Stimulated activated naive B cell treated with anti-CD40 and anti-IgM and Interleukin-4, amounts not matched to agents 10 μg/mL and 1 μg/mL and 100 μg/mL, for 72 hours (primary cell): ENCODE data around the gene CHPF2.

Experiments
- ATAC-seq, 2 donors: fragments of 150-1000 bp; cut with Tn5 transposase; replicated peaks; 2 replicates each; pipeline ENCODE4 v1.10.0; 2021; ENCODE audit warnings: moderate library complexity in 1 of 2
- DNase-seq: peaks from one replicate; pipeline ENCODE4 v3.0.0; 2021
- H3K27ac Mint-ChIP-seq: one replicate; pipeline ENCODE4 v1.8.0; 2022; ENCODE audit warnings: mild to moderate bottlenecking, mixed read lengths
- H3K27me3 Mint-ChIP-seq, 2 donors: one replicate each; pipeline ENCODE4 v1.8.0; 2022; ENCODE audit warnings: mixed read lengths in 2 of 2
- H3K36me3 Mint-ChIP-seq, 2 donors: one replicate each; pipeline ENCODE4 v1.8.0; 2022; ENCODE audit warnings: mixed read lengths in 2 of 2, mild to moderate bottlenecking in 1 of 2
- H3K4me1 Mint-ChIP-seq, 2 donors: one replicate each; pipeline ENCODE4 v1.8.0; 2022; ENCODE audit warnings: mixed read lengths in 2 of 2, mild to moderate bottlenecking in 1 of 2
- H3K4me3 Mint-ChIP-seq, 2 donors: one replicate each; pipeline ENCODE4 v1.8.0; 2022; ENCODE audit warnings: mild to moderate bottlenecking in 2 of 2, mixed read lengths in 2 of 2, moderate library complexity in 1 of 2
- H3K9me3 Mint-ChIP-seq, 2 donors: one replicate each; pipeline ENCODE4 v1.8.0; 2022; ENCODE audit warnings: mixed read lengths in 2 of 2, mild to moderate bottlenecking in 1 of 2

CHPF2 gene

DNA sequence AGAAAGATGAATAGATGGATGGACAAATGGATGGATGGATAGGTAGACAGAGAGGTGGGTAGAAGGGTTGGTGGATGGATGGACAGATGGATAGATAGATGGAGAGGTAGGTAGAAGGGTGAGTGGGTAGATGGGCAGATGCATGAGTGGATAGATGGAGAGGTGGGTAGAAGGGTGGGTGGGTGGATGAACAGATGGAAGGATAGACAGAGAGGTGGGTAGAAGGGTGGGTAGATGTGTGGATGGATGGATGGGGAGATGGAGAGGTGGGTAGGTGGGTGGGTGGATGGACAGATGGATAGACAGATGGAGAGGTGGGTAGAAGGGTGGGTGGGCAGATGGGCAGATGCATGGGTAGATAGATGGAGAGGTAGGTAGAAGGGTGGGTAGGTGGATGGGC lies 34.4 kb upstream of the CHPF2 start:
- Mint-ChIP-seq H3K27me3 (peaks cover 15 to 26% of the 10 kb centered on the region in 2 donors), H3K27ac (no peak overlapping the region), H3K36me3 (no peaks in the 10 kb centered on the region), H3K4me3 (no peak overlapping the region), H3K9me3 (no peaks in the 10 kb centered on the region), H3K4me1 (no peaks in the 10 kb centered on the region)
- DNase-seq (no peak), ATAC-seq (no peak)

DNA sequence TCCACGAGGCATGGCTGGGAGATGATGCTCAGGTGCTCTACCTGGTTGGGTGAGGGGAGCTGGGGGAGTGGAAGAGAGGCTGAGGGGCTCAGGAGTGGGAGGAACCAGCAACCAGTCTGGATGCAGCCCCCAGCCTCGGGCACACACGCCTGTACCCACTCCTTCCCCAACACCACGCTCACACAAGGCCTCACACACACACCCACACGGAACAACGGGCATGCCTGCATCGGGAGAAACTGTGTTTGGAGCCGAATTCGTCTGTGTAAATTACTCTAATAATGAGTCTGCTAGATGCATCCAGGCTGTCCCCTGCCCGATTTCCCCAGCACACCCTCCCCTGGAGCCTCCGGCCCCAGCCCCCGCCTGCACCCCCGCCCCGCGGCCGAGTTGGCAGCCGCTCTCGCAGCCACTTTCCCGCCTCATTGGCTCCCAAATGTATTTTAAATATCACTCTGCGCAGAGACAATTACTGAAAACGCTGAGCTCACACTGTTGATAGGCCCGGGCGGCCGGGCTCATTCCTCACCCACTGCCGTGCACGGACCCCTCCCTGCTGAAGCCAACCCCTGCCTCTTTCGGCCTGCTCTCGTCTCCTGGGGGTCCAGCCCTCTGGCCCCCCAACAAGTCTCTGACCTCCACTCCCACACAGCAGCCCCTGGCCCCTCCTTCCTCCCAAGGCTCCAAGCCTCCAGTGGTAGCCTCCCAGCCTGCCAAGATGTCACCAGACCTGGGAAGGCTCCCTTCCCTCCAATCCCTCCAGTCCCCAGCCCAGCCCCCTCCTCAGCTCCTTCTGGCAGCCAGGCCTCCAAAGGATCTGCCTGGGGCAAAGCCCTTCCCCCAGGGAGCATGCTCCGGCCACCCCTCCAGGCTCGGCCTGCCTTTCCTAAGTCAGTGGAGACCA lies 33.1 kb upstream of the CHPF2 start:
- no peaks in the 10 kb centered on the region for H3K36me3 Mint-ChIP-seq
- H3K27me3 Mint-ChIP-seq, result peaks cover 23% of the 10 kb centered on the region in 2 donors
- DNase-seq, result no peak
- no peaks in the 10 kb centered on the region for H3K4me1 Mint-ChIP-seq
- no peak overlapping the region for H3K27ac Mint-ChIP-seq
- ATAC-seq, result no peak
- H3K4me3 Mint-ChIP-seq, result no peak overlapping the region
- H3K9me3 Mint-ChIP-seq, result no peaks in the 10 kb centered on the region

DNA sequence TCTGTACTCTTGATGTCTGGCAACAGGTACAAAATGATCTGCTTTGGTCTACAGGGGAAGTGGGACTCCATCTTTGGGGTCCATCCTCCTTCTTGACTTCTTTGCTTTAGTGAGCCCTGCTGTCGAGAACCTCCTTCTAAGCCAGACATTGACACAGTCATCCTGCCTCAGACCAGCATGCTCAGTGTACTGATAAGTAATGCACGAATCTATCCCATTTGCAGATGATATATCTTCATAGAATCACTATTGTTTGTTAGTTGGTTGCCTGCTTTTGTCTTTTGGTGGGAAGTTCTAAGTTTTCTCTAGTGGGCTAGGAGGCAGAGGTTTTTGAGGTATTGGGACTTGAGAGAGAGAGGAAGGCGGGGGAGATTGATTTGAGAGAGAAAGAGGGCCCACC lies 30.9 kb upstream of the CHPF2 start:
- no peak for DNase-seq
- no peak for ATAC-seq
- Mint-ChIP-seq H3K4me3 (no peak overlapping the region), H3K27ac (no peak overlapping the region), H3K9me3 (no peaks in the 10 kb centered on the region), H3K4me1 (no peaks in the 10 kb centered on the region), H3K36me3 (no peaks in the 10 kb centered on the region), H3K27me3 (peaks cover 30 to 31% of the 10 kb centered on the region in 2 donors)

DNA sequence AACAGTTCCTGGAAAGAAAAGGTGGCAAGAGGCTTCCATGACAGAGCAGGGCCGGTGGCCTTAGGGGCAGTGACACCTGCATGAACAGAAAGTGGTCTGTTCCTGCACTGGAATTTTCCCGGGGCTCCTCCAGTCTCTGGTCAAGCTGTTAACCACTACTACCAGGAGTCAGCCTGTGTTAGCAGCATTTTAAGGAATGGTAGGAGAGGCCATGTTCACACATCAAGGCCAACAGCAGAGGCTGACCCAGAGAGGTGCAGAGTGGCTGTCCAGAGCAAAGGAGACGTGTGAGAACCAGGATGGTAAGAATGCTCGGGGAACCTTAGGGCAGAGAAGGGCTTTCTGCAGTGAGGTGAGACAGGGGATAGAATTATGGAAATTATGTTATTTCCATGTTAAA lies 30.5 kb upstream of the CHPF2 start:
- no peak for DNase-seq
- H3K4me1 Mint-ChIP-seq, result no peaks in the 10 kb centered on the region
- H3K9me3 Mint-ChIP-seq, result no peaks in the 10 kb centered on the region
- ATAC-seq, result no peak
- peaks cover 30 to 31% of the 10 kb centered on the region in 2 donors for H3K27me3 Mint-ChIP-seq
- no peaks in the 10 kb centered on the region for H3K36me3 Mint-ChIP-seq
- H3K4me3 Mint-ChIP-seq, result no peak overlapping the region
- H3K27ac Mint-ChIP-seq, result no peak overlapping the region

DNA sequence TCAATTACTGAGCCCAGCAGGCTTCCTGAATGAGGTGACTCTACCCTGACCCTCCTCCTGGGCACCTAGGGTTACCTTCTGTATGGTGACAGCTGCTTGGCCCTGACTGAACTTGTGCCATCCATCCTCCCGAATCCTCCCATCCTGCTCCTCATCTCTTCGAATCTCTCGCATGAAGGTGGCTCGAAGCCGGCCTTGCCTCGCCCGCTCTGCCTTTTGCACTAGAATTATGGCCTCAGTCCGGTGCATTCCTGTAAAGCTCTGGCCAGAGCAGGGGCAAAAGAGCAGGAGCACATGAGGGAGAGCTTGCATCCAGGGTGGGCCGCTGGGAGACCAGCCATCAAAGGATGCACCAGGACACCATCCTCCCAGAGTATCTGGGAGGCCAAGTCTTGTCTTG lies 29.4 kb upstream of the CHPF2 start:
- H3K36me3 Mint-ChIP-seq, result no peaks in the 10 kb centered on the region
- H3K27ac Mint-ChIP-seq, result no peak overlapping the region
- no peak for ATAC-seq
- H3K4me1 Mint-ChIP-seq, result no peaks in the 10 kb centered on the region
- DNase-seq, result no peak
- H3K9me3 Mint-ChIP-seq, result no peaks in the 10 kb centered on the region
- H3K4me3 Mint-ChIP-seq, result no peak overlapping the region
- peaks cover 30 to 31% of the 10 kb centered on the region in 2 donors for H3K27me3 Mint-ChIP-seq

DNA sequence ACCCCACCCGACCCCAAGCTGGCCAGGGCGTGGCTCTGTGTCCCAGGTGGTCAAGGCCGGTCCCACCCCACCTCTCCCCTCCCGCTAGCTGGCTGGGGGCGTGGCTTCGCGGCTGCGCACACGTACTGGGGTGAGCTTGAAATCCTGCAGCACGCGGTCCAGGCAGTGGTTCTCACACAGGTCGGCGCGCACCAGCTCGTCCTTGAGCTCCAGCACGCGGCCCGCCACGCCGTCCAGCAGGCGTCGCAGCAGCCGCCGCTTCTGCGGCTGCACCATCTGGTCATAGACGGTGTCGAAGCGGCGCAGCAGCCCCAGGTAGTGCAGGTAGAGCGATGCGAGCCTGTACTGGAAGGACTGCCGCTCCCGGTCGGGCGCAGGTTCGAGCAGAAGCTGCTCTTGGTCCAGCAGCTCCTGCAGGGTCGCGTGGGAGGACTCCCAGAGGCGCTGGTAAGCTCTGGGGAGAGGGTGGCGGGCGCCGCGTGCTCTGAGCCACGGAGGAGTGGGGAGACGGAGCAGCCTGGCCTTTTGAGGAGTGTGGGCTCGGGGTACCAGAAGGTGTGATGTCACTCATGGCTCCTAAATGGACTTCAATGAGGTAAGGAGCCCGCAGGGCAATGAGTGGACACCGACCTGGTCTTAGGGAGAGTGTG lies 27.8 kb upstream of the CHPF2 start:
- Mint-ChIP-seq H3K4me3 (no peak overlapping the region), H3K27ac (no peak overlapping the region), H3K9me3 (no peaks in the 10 kb centered on the region), H3K4me1 (no peaks in the 10 kb centered on the region), H3K27me3 (peaks cover 28 to 31% of the 10 kb centered on the region in 2 donors), H3K36me3 (no peaks in the 10 kb centered on the region)
- ATAC-seq, result no peak
- no peak for DNase-seq

DNA sequence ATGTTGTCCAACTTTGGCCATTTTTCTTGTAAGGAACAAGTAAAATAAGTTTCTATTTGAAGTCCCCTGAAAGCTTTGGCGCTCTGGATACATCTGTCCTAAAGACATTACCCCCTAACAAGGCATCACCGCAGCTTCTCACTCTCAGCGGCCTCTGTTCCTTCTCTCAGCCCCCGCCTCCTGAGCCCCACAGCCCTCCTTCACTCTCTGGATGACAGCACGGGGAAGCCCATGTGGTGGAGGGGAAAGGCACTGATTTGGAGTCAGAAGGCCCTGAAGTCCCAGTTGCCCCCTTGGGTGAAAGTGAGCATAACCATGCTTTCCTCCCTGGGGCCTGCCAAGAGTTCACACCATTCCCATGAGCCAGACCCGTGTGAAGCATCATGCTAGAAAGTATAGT lies 26.6 kb upstream of the CHPF2 start:
- no peaks in the 10 kb centered on the region for H3K4me1 Mint-ChIP-seq
- peaks cover 2 to 8% of the 10 kb centered on the region in 2 donors for H3K36me3 Mint-ChIP-seq
- DNase-seq (no peak), ATAC-seq (peak in 1 of 2 donors; percentile 67)
- no peak overlapping the region for H3K27ac Mint-ChIP-seq
- no peaks in the 10 kb centered on the region for H3K9me3 Mint-ChIP-seq
- peaks cover 25 to 31% of the 10 kb centered on the region in 2 donors for H3K27me3 Mint-ChIP-seq
- H3K4me3 Mint-ChIP-seq, result no peak overlapping the region

DNA sequence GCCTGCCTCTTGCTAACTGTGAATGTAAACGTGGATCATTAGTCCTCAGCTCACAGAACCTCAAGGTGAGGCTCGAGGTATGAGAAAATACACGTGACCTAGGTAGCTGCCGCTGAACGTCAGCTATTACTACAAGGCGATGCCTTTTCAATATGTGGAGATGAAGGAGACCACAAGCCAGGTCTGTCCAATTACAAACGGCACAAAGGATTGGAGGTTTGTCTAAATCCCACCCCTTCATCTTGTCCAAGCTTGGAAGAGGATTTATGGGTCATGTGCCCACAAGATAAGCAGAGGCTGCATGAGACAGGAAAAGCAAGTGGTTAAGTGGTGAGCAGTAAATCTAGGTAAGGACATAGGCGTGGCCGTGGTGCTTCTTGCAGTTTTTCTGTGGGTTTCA lies 25.4 kb upstream of the CHPF2 start:
- ATAC-seq (no peak), DNase-seq (no peak)
- Mint-ChIP-seq H3K27me3 (peaks cover 20 to 24% of the 10 kb centered on the region in 2 donors), H3K4me3 (no peak overlapping the region), H3K9me3 (no peaks in the 10 kb centered on the region), H3K27ac (no peak overlapping the region), H3K4me1 (no peaks in the 10 kb centered on the region), H3K36me3 (peaks cover 9 to 10% of the 10 kb centered on the region in 2 donors)

DNA sequence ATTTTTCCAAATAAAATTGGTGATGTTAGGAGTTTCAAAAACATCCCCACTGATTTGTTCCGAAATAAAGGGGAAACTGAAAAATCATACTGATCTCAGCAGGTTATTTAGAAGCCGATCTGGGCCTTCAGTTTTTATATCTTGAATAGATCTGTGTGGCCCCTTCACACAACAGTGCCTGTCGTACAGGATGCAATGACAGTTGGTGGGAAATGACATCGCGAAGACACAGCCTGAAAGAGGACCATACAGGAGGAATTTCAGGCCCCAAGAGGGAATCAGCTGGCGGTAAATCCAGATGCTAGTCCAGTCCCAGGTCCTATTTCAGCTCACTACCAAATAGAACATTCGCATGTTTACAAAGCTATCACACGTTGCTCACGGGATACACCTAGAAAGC lies 25.0 kb upstream of the CHPF2 start:
- DNase-seq, result no peak
- Mint-ChIP-seq H3K36me3 (peaks cover 9 to 13% of the 10 kb centered on the region in 2 donors), H3K4me3 (no peak overlapping the region), H3K4me1 (no peaks in the 10 kb centered on the region), H3K27me3 (peaks cover 20 to 24% of the 10 kb centered on the region in 2 donors), H3K9me3 (no peaks in the 10 kb centered on the region), H3K27ac (no peak overlapping the region)
- ATAC-seq, result no peak

DNA sequence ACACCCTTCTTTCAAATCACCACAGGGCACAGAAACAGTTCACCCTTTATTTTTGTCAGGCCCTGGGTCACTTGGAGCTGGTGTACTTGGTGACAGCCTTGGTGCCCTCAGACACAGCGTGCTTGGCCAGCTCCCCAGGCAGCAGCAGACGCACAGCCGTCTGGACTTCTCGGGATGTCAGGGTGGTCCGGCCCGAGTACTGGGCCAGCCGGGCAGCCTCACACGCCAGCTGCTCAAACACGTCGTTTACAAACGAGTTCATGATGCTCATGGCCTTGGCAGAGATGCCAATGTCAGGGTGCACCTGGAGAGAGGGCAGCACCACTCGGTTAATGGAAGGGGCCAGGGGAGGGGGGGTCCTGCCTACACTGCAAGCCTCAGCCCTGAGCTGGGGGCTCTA lies 24.5 kb upstream of the CHPF2 start:
- Mint-ChIP-seq H3K27me3 (peaks cover 20 to 22% of the 10 kb centered on the region in 2 donors), H3K4me3 (no peak overlapping the region), H3K9me3 (no peaks in the 10 kb centered on the region), H3K27ac (no peak overlapping the region), H3K36me3 (peaks cover 9 to 18% of the 10 kb centered on the region in 2 donors), H3K4me1 (no peaks in the 10 kb centered on the region)
- DNase-seq, result no peak
- no peak for ATAC-seq

DNA sequence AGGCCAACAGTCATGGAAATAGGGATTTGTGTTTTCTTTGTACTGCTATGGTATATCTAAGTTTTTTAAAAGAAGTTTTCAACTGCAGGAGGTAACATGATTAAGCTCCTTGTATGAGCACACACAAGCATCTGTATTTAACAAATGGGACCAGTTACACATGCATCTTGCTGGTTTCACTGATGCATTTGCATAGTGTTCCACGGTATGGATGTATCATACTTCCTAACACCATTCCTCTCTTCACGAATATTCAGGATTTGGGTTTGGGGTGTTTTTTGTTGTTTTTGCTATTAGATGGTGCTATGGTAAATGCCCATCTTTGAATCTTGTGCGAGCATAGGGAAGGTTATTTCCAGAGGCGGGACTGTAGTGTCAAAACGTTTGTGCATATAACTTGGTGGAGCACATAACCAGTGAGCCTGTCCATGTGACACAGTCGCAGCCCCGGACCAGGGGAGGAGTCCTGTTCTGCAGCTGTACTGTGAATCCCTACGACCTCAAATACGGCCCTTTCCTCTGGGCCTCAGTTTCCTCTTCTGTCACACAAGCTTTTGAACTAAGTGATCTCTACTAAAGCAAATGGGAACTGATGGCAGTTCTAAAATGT lies 23.9 kb upstream of the CHPF2 start:
- Mint-ChIP-seq H3K36me3 (peaks cover 13 to 23% of the 10 kb centered on the region in 2 donors), H3K4me3 (no peak overlapping the region), H3K27me3 (peaks cover 16 to 20% of the 10 kb centered on the region in 2 donors), H3K4me1 (no peaks in the 10 kb centered on the region), H3K9me3 (no peaks in the 10 kb centered on the region), H3K27ac (no peak overlapping the region)
- ATAC-seq, result no peak
- DNase-seq, result no peak

DNA sequence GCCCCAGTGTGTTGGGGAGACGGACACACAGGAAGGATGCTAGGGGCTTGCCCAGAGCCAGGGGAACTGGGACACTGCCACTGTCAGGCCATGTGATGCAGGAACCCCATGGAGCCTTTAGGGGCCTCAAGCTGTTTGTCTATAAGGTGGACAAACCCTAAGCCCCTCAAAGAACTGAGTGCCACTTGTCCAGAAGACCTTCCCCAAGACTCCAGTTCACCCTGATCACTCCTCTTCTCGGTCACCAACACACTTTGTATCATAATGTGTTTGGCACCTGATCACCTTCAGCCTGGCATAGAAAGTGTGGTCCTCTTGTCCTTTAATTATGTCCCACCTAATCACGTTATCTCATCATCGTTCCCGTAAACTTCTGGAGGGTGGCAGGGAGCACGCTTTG lies 22.7 kb upstream of the CHPF2 start:
- no peak for ATAC-seq
- Mint-ChIP-seq H3K27me3 (peaks cover 7 to 13% of the 10 kb centered on the region in 2 donors), H3K4me1 (no peaks in the 10 kb centered on the region), H3K36me3 (peaks cover 20 to 31% of the 10 kb centered on the region in 2 donors), H3K27ac (no peak overlapping the region), H3K4me3 (no peak overlapping the region), H3K9me3 (no peaks in the 10 kb centered on the region)
- DNase-seq, result no peak

DNA sequence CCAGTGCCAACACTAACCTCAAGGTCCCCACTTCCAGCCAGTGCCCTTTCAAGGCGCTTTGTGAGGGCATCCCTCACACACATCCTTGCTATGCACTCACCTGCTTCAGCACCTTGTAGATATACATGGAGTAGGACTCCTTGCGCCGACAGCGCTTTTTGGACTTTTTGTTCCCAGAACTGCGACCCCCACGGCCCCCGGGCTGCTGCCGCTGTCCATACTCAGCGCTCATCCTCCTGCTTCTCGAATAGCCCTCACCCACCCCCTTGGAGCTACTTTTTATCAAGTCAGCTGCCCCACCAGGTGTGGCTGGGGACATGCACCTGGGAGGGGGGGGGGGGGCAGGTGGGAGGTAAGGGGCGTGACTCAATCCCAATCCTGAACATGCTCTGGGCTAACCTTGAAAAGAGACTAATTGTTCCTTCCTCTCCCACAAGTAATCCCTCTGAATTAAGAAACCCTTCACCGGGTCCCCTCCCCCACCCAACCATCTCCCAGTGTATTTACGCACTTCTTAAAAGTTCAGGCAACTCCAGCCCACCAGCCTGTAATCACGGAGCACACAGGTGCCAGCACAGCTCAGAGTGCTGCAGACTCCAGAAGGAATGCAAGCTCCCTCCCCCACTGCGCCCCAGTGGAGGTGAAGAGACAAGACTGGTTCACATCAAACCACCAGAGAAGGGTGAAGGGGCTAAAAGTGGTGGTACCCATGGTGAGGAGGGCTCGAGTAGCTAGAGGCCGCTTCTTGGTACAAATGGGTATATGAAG lies 22.0 kb upstream of the CHPF2 start, which contains the start of gene H2BK1:
Gene H2BK1 (minus strand): TSS at position 402 of the 768 bp plus-strand sequence. CDS start 170 bp downstream, at position 232.
- Mint-ChIP-seq H3K36me3 (peaks cover 26 to 38% of the 10 kb centered on the region in 2 donors), H3K27ac (no peak within 1 kb of the TSS), H3K9me3 (no peaks in the 10 kb centered on the region), H3K4me1 (no peaks in the 10 kb centered on the region), H3K4me3 (no peak within 1 kb of the TSS), H3K27me3 (peaks cover under 1 to 7% of the 10 kb centered on the region in 2 donors)
- DNase-seq (no peak), ATAC-seq (no peak)

DNA sequence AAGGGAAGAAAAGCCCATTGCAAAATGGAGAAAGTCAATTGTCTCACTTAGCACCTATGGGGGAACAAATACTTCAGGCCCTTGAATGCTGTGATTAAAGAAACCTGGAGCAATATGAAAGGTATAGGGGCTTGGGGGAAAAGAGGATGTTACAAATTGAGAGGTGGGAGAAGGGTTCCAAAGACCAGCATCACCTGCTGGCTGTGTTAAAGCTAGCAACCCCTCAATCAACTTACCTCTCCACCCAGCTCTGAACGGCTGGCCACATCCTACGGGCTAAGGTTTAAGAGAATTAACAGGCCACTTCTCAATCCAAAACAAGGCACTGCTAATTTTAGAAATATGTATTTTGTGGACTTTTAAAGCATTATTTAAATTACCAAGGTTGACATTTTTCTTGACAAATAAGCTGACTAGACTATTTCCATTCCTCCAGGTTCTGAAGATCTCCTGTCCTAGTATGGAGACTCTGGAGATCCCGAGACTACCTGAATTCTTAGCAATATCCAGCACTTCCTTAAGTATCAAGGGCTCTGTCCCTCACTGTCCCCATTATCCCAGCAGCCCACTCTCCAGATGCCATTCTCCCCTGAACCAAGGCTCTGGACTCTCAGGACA lies 21.0 kb upstream of the CHPF2 start:
- ATAC-seq (no peak), DNase-seq (no peak)
- Mint-ChIP-seq H3K9me3 (no peaks in the 10 kb centered on the region), H3K4me1 (no peaks in the 10 kb centered on the region), H3K4me3 (no peak overlapping the region), H3K27me3 (no peaks in the 10 kb centered on the region), H3K27ac (no peak overlapping the region), H3K36me3 (peaks cover 31 to 46% of the 10 kb centered on the region in 2 donors)
